Measurements from ENCODE around the gene GLS2.
"Not testable (repeated sequence)": the region's sequence is repeated elsewhere in the genome, so short reads cannot be mapped to it uniquely, and the experiment has no call there.

Gene GLS2

GRCh38 chr12:56488041-56488955 is at the start of gene GLS2:
TSS of gene GLS2 (minus strand) at chr12:56488161. CDS start at chr12:56488118, 43 bp downstream.
- DNase-seq (ENCODE audit: low spot score), result peak; percentile 96

GRCh38 chr12:56537546-56537945 is 49.6 kb upstream of the GLS2 start:
- no peak for DNase-seq (ENCODE audit: low spot score)

GRCh38 chr12:56530390-56531055 is 42.6 kb upstream of the GLS2 start:
- DNase-seq (ENCODE audit: low spot score), result no peak

- DNase-seq (ENCODE audit: low spot score), result no peak
Measured at GRCh38 chr12:56529656-56530055, 41.7 kb upstream of the GLS2 start.

- DNase-seq (ENCODE audit: low spot score), result no peak
Measured at GRCh38 chr12:56528846-56529245, 40.9 kb upstream of the GLS2 start.

- no peak for DNase-seq (ENCODE audit: low spot score)
Measured at GRCh38 chr12:56522411-56523193, 34.6 kb upstream of the GLS2 start.

GRCh38 chr12:56521590-56522371 is 33.8 kb upstream of the GLS2 start, which contains the start of gene RBMS2:
TSS of gene RBMS2 (plus strand) at chr12:56521820. CDS start at chr12:56522024, 204 bp downstream.
- DNase-seq (ENCODE audit: low spot score), result peak; percentile 69

- no peak for DNase-seq (ENCODE audit: low spot score)
Measured at GRCh38 chr12:56521209-56521589, 33.2 kb upstream of the GLS2 start.

- DNase-seq (ENCODE audit: low spot score), result no peak
Measured at GRCh38 chr12:56520506-56520905, 32.5 kb upstream of the GLS2 start.

- DNase-seq (ENCODE audit: low spot score), result no peak
Measured at GRCh38 chr12:56520048-56520447, 32.1 kb upstream of the GLS2 start.

- no peak for DNase-seq (ENCODE audit: low spot score)
Measured at GRCh38 chr12:56518570-56518969, 30.6 kb upstream of the GLS2 start.

GRCh38 chr12:56517854-56518253 is 29.9 kb upstream of the GLS2 start:
- DNase-seq (ENCODE audit: low spot score), result no peak

GRCh38 chr12:56514014-56514318 is 26.0 kb upstream of the GLS2 start:
- not testable (repeated sequence) for DNase-seq (ENCODE audit: low spot score)

GRCh38 chr12:56510786-56511185 is 22.8 kb upstream of the GLS2 start:
- DNase-seq (ENCODE audit: low spot score), result no peak

- not testable (repeated sequence) for DNase-seq (ENCODE audit: low spot score)
Measured at GRCh38 chr12:56499879-56500278, 11.9 kb upstream of the GLS2 start.

- DNase-seq (ENCODE audit: low spot score), result not testable (repeated sequence)
Measured at GRCh38 chr12:56499452-56499851, 11.5 kb upstream of the GLS2 start.

GRCh38 chr12:56498126-56498902 is 10.4 kb upstream of the GLS2 start:
- DNase-seq (ENCODE audit: low spot score), result not testable (repeated sequence)

GRCh38 chr12:56496704-56497103 is 8.7 kb upstream of the GLS2 start:
- not testable (repeated sequence) for DNase-seq (ENCODE audit: low spot score)

- not testable (repeated sequence) for DNase-seq (ENCODE audit: low spot score)
Measured at GRCh38 chr12:56494481-56494880, 6.5 kb upstream of the GLS2 start.

GRCh38 chr12:56494106-56494415 is 6.1 kb upstream of the GLS2 start:
- DNase-seq (ENCODE audit: low spot score), result not testable (repeated sequence)
